ENCODE results near the gene CLMN. TPM values are rescaled to one million over a fixed set of nuclear protein-coding genes. Genes with fewer than 3 reads are reported as not detected.
A peak's percentile ranks its signal among the peaks of the same experiment; 100 is the strongest.

CLMN gene
- total RNA-seq, 1 donor from 2014 or later = 6.3 TPM

GRCh38 chr14:95363468-95363954 lies 43.8 kb upstream of the CLMN start:
- Histone ChIP-seq H3F3A (ENCODE audit: low read depth) (peaks cover 33% of the 10 kb centered on the region), H3K27ac (no peak overlapping the region), H3K4me2 (no peak overlapping the region), H3K4me1 (peaks cover 21% of the 10 kb centered on the region), H3K27me3 (peaks cover 27% of the 10 kb centered on the region), H3K4me3 (no peak overlapping the region), H2AFZ (replicated peaks) (no peak overlapping the region), H3K79me2 (ENCODE audit: low read depth) (no peaks in the 10 kb centered on the region), H3K9me3 (ENCODE audit: low read depth) (no peaks in the 10 kb centered on the region), H4K20me1 (ENCODE audit: low read depth) (no peaks in the 10 kb centered on the region), H3K36me3 (no peaks in the 10 kb centered on the region), H3K9ac (no peak overlapping the region)
- TF ChIP-seq EZH2 (IDR thresholded peaks at IDR 0.05) = no peak
- TF ChIP-seq CTCF (IDR thresholded peaks at IDR 0.05) = no peak
- TF ChIP-seq EZH2phosphoT487 (IDR thresholded peaks at IDR 0.05) = no peak
- Mint-ChIP-seq H3K4me3 (no peak overlapping the region), H3K27me3 (ENCODE audit: insufficient read depth, low read depth) (peaks cover 13% of the 10 kb centered on the region), H3K27ac (no peak overlapping the region), H3K36me3 (no peaks in the 10 kb centered on the region), H3K9me3 (no peaks in the 10 kb centered on the region), H3K4me1 (peaks cover 40% of the 10 kb centered on the region)
- DNase-seq (ENCODE audit: low spot score) = no peak

DNA sequence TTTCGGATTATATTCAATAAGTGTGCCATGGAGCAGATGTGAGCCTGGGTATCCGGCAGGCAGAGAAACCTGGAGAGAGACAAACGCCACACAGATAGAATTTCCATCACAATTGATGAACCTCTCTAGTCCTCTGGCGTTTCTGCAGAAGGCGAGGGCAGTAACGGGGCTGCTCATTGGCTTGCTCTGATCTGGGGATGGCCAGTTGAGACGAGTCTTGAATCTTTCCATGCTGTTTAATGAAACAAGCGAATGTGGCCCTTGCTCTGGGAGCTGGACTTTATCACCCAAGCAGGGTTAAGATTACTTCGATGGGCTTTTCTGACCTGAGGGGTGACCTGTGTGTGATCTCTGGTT lies 42.4 kb upstream of the CLMN start:
- peak overlapping the region; percentile 91 for H2AFZ ChIP-seq (replicated peaks)
- no peak for TF ChIP-seq CTCF (IDR thresholded peaks at IDR 0.05)
- TF ChIP-seq EZH2 (IDR thresholded peaks at IDR 0.05) = no peak
- no peak for TF ChIP-seq EZH2phosphoT487 (IDR thresholded peaks at IDR 0.05)
- H3K9me3 Mint-ChIP-seq = no peaks in the 10 kb centered on the region
- H3K4me3 Mint-ChIP-seq = no peak overlapping the region
- H3K27me3 Mint-ChIP-seq (ENCODE audit: insufficient read depth, low read depth) = peaks cover 13% of the 10 kb centered on the region
- peaks cover 27% of the 10 kb centered on the region for H3K27me3 ChIP-seq
- DNase-seq (ENCODE audit: low spot score) = peak; percentile 41
- H4K20me1 ChIP-seq (ENCODE audit: low read depth) = no peaks in the 10 kb centered on the region
- H3K4me1 Mint-ChIP-seq = peaks cover 40% of the 10 kb centered on the region
- H3K27ac Mint-ChIP-seq = no peak overlapping the region
- no peaks in the 10 kb centered on the region for H3K36me3 Mint-ChIP-seq
- H3K4me3 ChIP-seq = peak overlapping the region; percentile 39
- H3K9me3 ChIP-seq (ENCODE audit: low read depth) = no peaks in the 10 kb centered on the region
- no peak overlapping the region for H3K27ac ChIP-seq
- H3K4me1 ChIP-seq = peaks cover 21% of the 10 kb centered on the region
- H3K9ac ChIP-seq = no peak overlapping the region
- peak overlapping the region; percentile 81 for H3K4me2 ChIP-seq
- H3K36me3 ChIP-seq = no peaks in the 10 kb centered on the region
- peaks cover 33% of the 10 kb centered on the region for H3F3A ChIP-seq (ENCODE audit: low read depth)
- no peaks in the 10 kb centered on the region for H3K79me2 ChIP-seq (ENCODE audit: low read depth)

DNA sequence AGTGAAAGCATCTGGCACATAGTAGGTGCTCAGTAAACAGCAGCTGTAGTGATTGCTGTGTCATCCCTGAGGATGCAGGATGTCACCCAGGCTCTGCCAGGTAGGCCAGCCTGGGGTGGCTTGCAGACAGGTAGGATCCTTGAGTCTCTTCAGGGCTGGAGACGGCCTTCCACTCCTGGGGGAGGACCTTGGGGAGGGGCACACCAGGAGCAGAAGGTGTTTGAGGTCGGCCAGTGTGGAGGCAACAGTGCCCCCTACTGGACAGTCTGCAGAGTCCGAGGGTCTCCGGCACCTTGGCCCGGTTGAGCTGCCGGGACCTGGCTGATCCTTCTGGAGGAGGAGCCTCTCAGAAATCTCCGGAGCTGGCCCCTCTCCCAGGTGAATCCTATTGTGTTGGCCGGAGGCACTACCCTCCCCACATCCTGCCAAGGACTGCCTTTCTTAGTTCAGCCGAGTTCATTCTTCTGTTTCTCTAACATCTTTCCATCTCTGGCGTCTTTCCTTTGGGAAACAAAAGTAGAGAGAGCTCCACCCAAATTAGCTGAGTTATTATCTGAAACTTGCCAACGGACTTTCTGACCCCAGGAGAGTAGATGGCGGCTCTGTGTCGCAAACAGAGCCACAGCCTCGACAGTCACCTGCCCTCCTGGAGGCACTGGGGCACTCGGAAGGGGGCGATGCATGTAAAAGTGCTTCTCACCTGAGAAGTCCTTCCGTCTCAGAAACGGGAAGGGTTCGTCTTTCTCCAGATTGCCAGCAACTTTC lies 41.8 kb upstream of the CLMN start:
- Mint-ChIP-seq H3K4me1 (peaks cover 40% of the 10 kb centered on the region), H3K4me3 (no peak overlapping the region), H3K9me3 (no peaks in the 10 kb centered on the region), H3K36me3 (no peaks in the 10 kb centered on the region), H3K27ac (no peak overlapping the region), H3K27me3 (ENCODE audit: insufficient read depth, low read depth) (peaks cover 13% of the 10 kb centered on the region)
- DNase-seq (ENCODE audit: low spot score) = peak; percentile 60
- Histone ChIP-seq H3K4me3 (peak overlapping the region; percentile 39), H3K4me2 (peak overlapping the region; percentile 81), H4K20me1 (ENCODE audit: low read depth) (no peaks in the 10 kb centered on the region), H3K9me3 (ENCODE audit: low read depth) (no peaks in the 10 kb centered on the region), H3K79me2 (ENCODE audit: low read depth) (no peaks in the 10 kb centered on the region), H3K36me3 (no peaks in the 10 kb centered on the region), H3F3A (ENCODE audit: low read depth) (peaks cover 33% of the 10 kb centered on the region), H3K27ac (no peak overlapping the region), H3K4me1 (peaks cover 21% of the 10 kb centered on the region), H3K27me3 (peaks cover 27% of the 10 kb centered on the region), H2AFZ (replicated peaks) (peak overlapping the region; percentile 91), H3K9ac (no peak overlapping the region)
- TF ChIP-seq EZH2 (IDR thresholded peaks at IDR 0.05) (no peak), EZH2phosphoT487 (IDR thresholded peaks at IDR 0.05) (no peak), CTCF (IDR thresholded peaks at IDR 0.05) (peak; percentile 75)

Measured in neural progenitor cell (in vitro differentiated cells).